Measurements from ENCODE around the gene IQSEC2.

GRCh38 chrX:53285591-53285990 is 4.2 kb upstream of the IQSEC2 start:
- TF ChIP-seq POLR2A (IDR thresholded peaks at IDR 0.05; ENCODE audit: low read depth, low read length) (no peak), TAF1 (IDR thresholded peaks at IDR 0.05; ENCODE audit: borderline replicate concordance, low read depth, low read length) (no peak), POLR2AphosphoS5 (IDR thresholded peaks at IDR 0.05; ENCODE audit: low read depth, low read length) (no peak)

Measured in GM12892 (cell line).